Psoas muscle (tissue), 8 donors: ENCODE measurements around the gene OLFM2. TPM values are rescaled to one million over a fixed set of nuclear protein-coding genes. Genes with fewer than 3 reads are reported as not detected.

Source experiments
- ATAC-seq, 4 donors: fragments of 200-7000 bp; cut with Tn5 transposase; one replicate each; pipeline ENCODE4 v1.9.1; 2020; ENCODE audit warnings: moderate library complexity in 3 of 4, mild to moderate bottlenecking in 2 of 4
- DNase-seq, 2 donors: peaks; one replicate each; pipeline ENCODE4 v3.0.0-alpha.2; 2020
- H3K27ac ChIP-seq: fragments of 200-600 bp; one replicate; pipeline ENCODE4 v1.8.0; 2022
- H3K27me3 ChIP-seq, 3 donors: fragments of 200-600 bp in 1 of 3; one replicate each; pipeline versions ENCODE4 v1.6.1 to v1.8.0; 2013 to 2022; ENCODE audit warnings: low read length in 2 of 3, mild to moderate bottlenecking in 2 of 3, moderate library complexity in 1 of 3; ENCODE audit not compliant: insufficient read depth in 3 of 3
- H3K36me3 ChIP-seq, 2 donors: fragments of 200-600 bp in 1 of 2; one replicate each; pipeline versions ENCODE4 v1.6.1 to v1.8.0; 2013 to 2022; ENCODE audit warnings: low read depth in 1 of 2, mild to moderate bottlenecking in 1 of 2, moderate library complexity in 1 of 2; ENCODE audit not compliant: insufficient read depth in 1 of 2
- H3K4me1 ChIP-seq: fragments of 200-600 bp; one replicate; pipeline ENCODE4 v1.8.0; 2022
- H3K4me3 ChIP-seq: fragments of 200-600 bp; one replicate; pipeline ENCODE4 v1.8.0; 2022; ENCODE audit warnings: mild to moderate bottlenecking
- H3K9me3 ChIP-seq: fragments of 200-600 bp; one replicate; pipeline ENCODE4 v1.8.0; 2022
- WGBS, 3 donors: extraction: QIAGEN DNeasy Blood & Tissue Kit; methylation state at CpG; one replicate each; pipeline versions ENCODE4 v1.1.6 to v1.1.7; 2013; 5-methylcytosine and 5-hydroxymethylcytosine counted together
- intact Hi-C, 2 donors: fragments of 100-400 bp; cut with DNase I; formaldehyde crosslinking; loops; one replicate each; pipeline versions ENCODE4 v1.11.0 to v1.14.2; 2022
- polyA plus RNA-seq, 3 donors: library from polyadenylated mRNA; stranded (reverse); fragments of 200-250 nt; gene quantifications; one replicate each; pipeline ENCODE4 v1.2.3, GENCODE V29; 2013
- total RNA-seq, 4 donors: library from RNA; stranded (reverse); fragmentation: NEBNext Ultra II Directional in 2 of 4; extraction: Animal tissue kit (Norgen Biotek cat#: 25700) in 2 of 4; gene quantifications; one replicate each; pipeline versions ENCODE4 v1.2.1 to v1.2.4, GENCODE V29; 2021 to 2023
- TF ChIP-seq, protein P1 (sequence below): fragments of 200-600 bp; IDR thresholded peaks from one replicate; pipeline ENCODE4 v1.8.0; 2022; ENCODE audit warnings: antibody characterized with exemption
- donor health status: healthy with polysubstance abuse.
- donor health status: DM: no; HTN: no; CAD: no; lungs with moderate emphysema.
- donor health status: Bipolar disorder and iron deficiency.
- donor health status: healthy.
- donor health status: DM: yes; HTN: yes; CAD: no.
- donor health status: DM: no; HTN: no; CAD: no.
- donor health status: DM: no; HTN: no; CAD: no.
- donor health status: DM: yes; HTN: yes; CAD: no.

The OLFM2 gene
- total and polyA plus RNA-seq, 7 donors, result 0.48 to 5.1 (median 1.0) TPM

DNA sequence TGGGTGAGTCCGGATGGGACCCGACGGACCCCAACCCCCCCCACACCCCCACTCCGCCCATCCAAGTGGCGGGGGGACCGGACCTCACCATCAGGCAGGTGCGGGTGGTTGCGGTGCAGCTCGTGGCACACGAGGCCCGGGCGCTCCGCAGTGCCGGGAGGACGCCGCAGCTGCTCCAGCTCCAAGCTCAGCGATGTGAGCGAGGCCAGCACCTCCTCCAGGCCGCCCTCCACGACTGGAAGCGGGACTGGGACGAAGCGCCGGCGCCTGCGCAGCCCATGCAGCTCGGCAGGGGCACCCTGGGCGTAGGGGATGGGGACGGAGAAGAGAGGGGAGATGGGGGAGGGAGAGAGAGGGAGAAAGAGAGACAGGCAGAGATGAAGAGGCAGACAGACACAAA is 30.1 kb upstream of the OLFM2 start:
- no peaks in the 10 kb centered on the region for H3K4me1 ChIP-seq
- H3K36me3 ChIP-seq, result no peaks in the 10 kb centered on the region
- ATAC-seq (no peak), DNase-seq (no peak)
- no peaks in the 10 kb centered on the region for H3K9me3 ChIP-seq
- intact Hi-C loops, result no loop called here
- 46 to 54% (median 48%) methylated on average over 25 to 29 of the region's 29 CpGs for WGBS, 3 donors
- peaks cover 0 to 6% (median 0%) of the 10 kb centered on the region in 3 donors for H3K27me3 ChIP-seq
- TF ChIP-seq, protein P1, sequence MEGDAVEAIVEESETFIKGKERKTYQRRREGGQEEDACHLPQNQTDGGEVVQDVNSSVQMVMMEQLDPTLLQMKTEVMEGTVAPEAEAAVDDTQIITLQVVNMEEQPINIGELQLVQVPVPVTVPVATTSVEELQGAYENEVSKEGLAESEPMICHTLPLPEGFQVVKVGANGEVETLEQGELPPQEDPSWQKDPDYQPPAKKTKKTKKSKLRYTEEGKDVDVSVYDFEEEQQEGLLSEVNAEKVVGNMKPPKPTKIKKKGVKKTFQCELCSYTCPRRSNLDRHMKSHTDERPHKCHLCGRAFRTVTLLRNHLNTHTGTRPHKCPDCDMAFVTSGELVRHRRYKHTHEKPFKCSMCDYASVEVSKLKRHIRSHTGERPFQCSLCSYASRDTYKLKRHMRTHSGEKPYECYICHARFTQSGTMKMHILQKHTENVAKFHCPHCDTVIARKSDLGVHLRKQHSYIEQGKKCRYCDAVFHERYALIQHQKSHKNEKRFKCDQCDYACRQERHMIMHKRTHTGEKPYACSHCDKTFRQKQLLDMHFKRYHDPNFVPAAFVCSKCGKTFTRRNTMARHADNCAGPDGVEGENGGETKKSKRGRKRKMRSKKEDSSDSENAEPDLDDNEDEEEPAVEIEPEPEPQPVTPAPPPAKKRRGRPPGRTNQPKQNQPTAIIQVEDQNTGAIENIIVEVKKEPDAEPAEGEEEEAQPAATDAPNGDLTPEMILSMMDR, result no peak
- no peak overlapping the region for H3K4me3 ChIP-seq
- no peak overlapping the region for H3K27ac ChIP-seq

DNA sequence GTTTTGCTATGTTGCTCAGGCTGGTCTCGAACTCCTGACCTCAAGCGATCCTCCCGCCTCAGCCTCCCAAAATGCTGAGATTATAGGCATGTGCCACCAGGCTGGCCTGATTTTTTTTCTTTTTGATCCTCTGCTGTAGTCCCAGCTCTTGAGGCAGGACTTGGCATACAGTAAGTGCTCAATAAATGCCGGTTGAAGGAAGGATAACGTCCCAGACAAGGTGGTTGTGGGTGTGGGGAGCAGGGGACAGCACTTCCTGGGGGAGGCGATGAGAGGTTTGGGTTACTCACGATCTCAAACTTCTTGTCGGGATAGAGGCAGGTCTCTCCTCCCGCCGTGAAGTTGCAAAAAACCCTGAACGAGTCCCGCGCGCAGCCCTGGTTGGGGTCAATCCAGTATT is 29.7 kb upstream of the OLFM2 start:
- H3K9me3 ChIP-seq, result no peaks in the 10 kb centered on the region
- no peak overlapping the region for H3K27ac ChIP-seq
- 56 to 61% (median 57%) methylated on average over 13 to 14 of the region's 14 CpGs for WGBS, 3 donors
- H3K27me3 ChIP-seq, result peaks cover 0 to 6% (median 0%) of the 10 kb centered on the region in 3 donors
- no peak overlapping the region for H3K4me3 ChIP-seq
- no peaks in the 10 kb centered on the region for H3K36me3 ChIP-seq
- H3K4me1 ChIP-seq, result no peaks in the 10 kb centered on the region
- TF ChIP-seq, protein P1, result no peak
- DNase-seq (no peak), ATAC-seq (no peak)
- intact Hi-C loops, result no loop called here

DNA sequence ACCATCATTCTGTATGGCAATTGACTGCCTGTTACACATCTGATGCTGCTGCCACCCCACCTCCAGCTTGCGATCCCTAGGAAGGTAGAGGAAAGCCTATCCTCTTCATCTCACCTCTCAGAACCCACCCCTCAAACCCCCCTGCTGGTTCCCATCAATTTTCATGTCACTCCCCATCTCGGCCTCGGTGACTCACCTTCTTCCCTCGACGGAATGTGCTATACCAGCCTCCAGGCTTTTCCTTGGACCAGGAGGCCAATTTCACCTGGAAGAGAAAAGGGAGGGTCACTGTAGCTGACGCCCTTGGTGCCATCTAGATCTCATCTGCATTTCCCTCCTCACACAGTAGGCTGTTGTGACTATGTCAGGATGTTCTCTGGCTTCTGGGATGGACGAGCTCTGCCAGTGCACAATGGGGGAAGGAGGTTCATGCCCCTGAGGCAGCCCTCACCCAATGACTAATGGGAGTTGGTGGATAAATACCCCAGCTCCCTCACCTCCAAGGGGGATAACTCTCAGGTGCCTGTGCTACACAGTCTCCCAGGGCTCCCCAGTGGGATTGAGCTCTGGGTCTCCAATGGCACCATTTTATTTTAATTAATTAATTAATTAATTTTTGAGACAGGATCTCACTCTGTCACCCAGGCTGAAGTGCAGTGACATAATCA is 26.4 kb upstream of the OLFM2 start:
- Histone ChIP-seq H3K9me3 (no peaks in the 10 kb centered on the region), H3K4me1 (no peaks in the 10 kb centered on the region), H3K27me3 (peaks cover 0 to 6% (median 0%) of the 10 kb centered on the region in 3 donors), H3K36me3 (no peaks in the 10 kb centered on the region), H3K27ac (no peak overlapping the region), H3K4me3 (no peak overlapping the region)
- DNase-seq (no peak), ATAC-seq (no peak)
- TF ChIP-seq, protein P1, result no peak
- WGBS, 3 donors, result 70 to 73% (median 72%) methylated on average over 7 of the region's 7 CpGs
- intact Hi-C loops, result no loop called here

DNA sequence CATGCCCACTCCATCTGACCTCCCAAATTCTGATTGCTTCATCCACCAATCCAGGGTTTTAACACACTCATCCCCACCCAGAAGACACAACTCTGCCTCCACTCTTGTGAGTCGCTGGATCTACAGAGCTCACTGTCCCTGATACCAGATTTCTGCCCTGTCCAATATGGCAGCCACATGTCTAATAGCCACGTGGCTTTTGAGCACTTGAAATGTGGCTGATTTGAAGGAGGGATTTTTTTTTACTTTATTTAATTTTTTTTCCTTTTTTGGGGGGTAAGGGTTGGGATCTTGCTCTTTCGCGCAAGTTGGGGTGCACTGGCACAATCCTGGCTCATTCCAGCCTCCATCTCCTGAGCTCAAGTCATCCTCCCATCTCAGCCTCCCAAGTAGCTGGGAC is 24.8 kb upstream of the OLFM2 start:
- intact Hi-C loops, result no loop called here
- TF ChIP-seq, protein P1, result no peak
- H3K4me3 ChIP-seq, result no peak overlapping the region
- H3K27me3 ChIP-seq, result no peaks in the 10 kb centered on the region
- no peaks in the 10 kb centered on the region for H3K36me3 ChIP-seq
- ATAC-seq (no peak), DNase-seq (no peak)
- H3K9me3 ChIP-seq, result no peaks in the 10 kb centered on the region
- 89% methylated on average over 4 of the region's 4 CpGs for WGBS, 3 donors
- no peak overlapping the region for H3K27ac ChIP-seq
- no peaks in the 10 kb centered on the region for H3K4me1 ChIP-seq

DNA sequence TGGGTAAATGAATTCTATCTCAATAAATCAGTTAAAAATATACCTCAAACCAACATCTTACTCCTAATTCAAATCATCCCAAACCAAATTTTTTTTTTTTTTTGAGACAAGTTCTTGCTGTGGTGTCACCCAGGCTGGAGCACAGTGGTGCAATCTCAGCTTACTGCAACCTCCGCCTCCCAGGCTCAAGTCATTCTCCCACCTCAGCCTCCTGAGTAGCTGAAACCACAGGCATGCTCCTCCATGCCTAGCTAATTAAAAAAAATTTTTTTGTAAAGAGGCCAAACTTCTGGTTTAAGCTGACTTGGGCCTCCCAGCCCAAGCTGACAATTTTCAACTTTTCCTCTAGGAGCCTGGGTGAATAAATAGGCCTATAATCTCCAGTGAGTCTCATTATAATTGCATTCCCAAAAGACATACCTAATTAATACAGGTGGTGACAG is 22.1 kb upstream of the OLFM2 start:
- DNase-seq (no peak), ATAC-seq (no peak)
- H3K4me3 ChIP-seq, result no peak overlapping the region
- H3K9me3 ChIP-seq, result no peaks in the 10 kb centered on the region
- WGBS, 3 donors, result 83 to 96% (median 96%) methylated on average over 1 of the region's 1 CpG
- no peaks in the 10 kb centered on the region for H3K4me1 ChIP-seq
- no peaks in the 10 kb centered on the region for H3K36me3 ChIP-seq
- intact Hi-C loops, result no loop called here
- no peaks in the 10 kb centered on the region for H3K27me3 ChIP-seq
- TF ChIP-seq, protein P1, result no peak
- H3K27ac ChIP-seq, result no peak overlapping the region
